K562 (cell line): ENCODE results near the gene RNF123. TPM values are rescaled to one million over a fixed set of nuclear protein-coding genes. Genes with fewer than 3 reads are reported as not detected.

Experiments
- ATAC-seq: fragments of 200-7000 bp; cut with Tn5 transposase; 3 replicates; pipeline ENCODE4 v1.9.1; 2020; ENCODE audit warnings: moderate library complexity
- BruUV-seq: library from RNA; stranded (reverse); fragments of 400-500 nt; replicated peaks from 2 replicates; lab custom pipeline; 2021; lab: Mats Ljungman, UMichigan
- CTCF ChIA-PET: fragments of 300-600 bp; formaldehyde crosslinking; extraction: SDS; loops from one replicate; lab custom pipeline; 2021; ENCODE audit warnings: low intra/inter-chr PET ratio; lab: Yijun Ruan, JAX
- POLR2A ChIA-PET: fragments of 300-600, 350-650 bp; sonication (Branson Sonifier 250); formaldehyde crosslinking; extraction: SDS; loops from one replicate; lab custom pipeline; 2021; ENCODE audit warnings: antibody characterized with exemption, inconsistent platforms; lab: Yijun Ruan, JAX
- DNase-seq, 4 experiments: peaks; one replicate each; pipeline versions ENCODE4 v3.0.0 to v3.0.0-alpha.2; 2011 to 2018; ENCODE audit warnings: low spot score in 3 of 4, mixed read lengths in 3 of 4; ENCODE audit errors: extremely low read depth in 1 of 4
- FAIRE-seq: peaks from 2 replicates; lab custom pipeline; 2011; peaks lifted over from hg19 to GRCh38; lab: Jason Lieb, UNC
- H2AFZ ChIP-seq: 2 replicates; pipeline ENCODE4 v1.6.0; 2011; ENCODE audit warnings: low read depth, low read length, control low read depth, inconsistent platforms
- H3K27ac ChIP-seq: fragments of 200-600 bp; 3 replicates; pipeline ENCODE4 v1.8.0; 2011; ENCODE audit warnings: low read depth, mild to moderate bottlenecking, control low read depth, inconsistent platforms, low read length, moderate library complexity, mixed read lengths; ENCODE audit errors: extremely low read depth
- H3K27me3 ChIP-seq, 2 experiments: fragments of 300-600 bp in 1 of 2; 2 replicates in 1 of 2; 3 replicates in 1 of 2; pipeline versions ENCODE4 v1.6.0 to v1.8.0; 2011; ENCODE audit warnings: inconsistent platforms in 2 of 2, low read length in 2 of 2, mild to moderate bottlenecking in 1 of 2, mixed read lengths in 1 of 2, moderate library complexity in 1 of 2; ENCODE audit not compliant: control insufficient read depth in 2 of 2, insufficient read depth in 2 of 2
- H3K36me3 ChIP-seq: fragments of 300-600 bp; 3 replicates; pipeline ENCODE4 v1.8.0; 2011; ENCODE audit warnings: mild to moderate bottlenecking, low read length, inconsistent platforms; ENCODE audit not compliant: control insufficient read depth, insufficient read depth
- H3K4me1 ChIP-seq, 2 experiments: fragments of 200-600 bp in 1 of 2; replicated peaks in 1 of 2; 2 replicates in 1 of 2; 3 replicates in 1 of 2; pipeline versions ENCODE4 v1.5.1 to v1.8.0; 2011; ENCODE audit warnings: inconsistent platforms in 2 of 2, low read length in 2 of 2, mild to moderate bottlenecking in 1 of 2, mixed read lengths in 1 of 2, moderate library complexity in 1 of 2; ENCODE audit not compliant: control insufficient read depth in 2 of 2, insufficient read depth in 2 of 2
- H3K4me2 ChIP-seq: 2 replicates; pipeline ENCODE4 v1.6.1; 2011; ENCODE audit warnings: low read length, control low read depth, inconsistent platforms, mixed read lengths; ENCODE audit not compliant: insufficient read depth
- H3K4me3 ChIP-seq: fragments of 200-600 bp; sonication (generic), shearing (Covaris generic); 2 replicates; pipeline ENCODE4 v1.5.1; 2016; ENCODE audit warnings: control low read depth, inconsistent platforms
- H3K79me2 ChIP-seq: fragments of 200-600 bp; 3 replicates; pipeline ENCODE4 v1.8.0; 2011; ENCODE audit warnings: low read length, inconsistent platforms; ENCODE audit not compliant: control insufficient read depth, insufficient read depth
- H3K9ac ChIP-seq, 2 experiments: 2 replicates each; pipeline versions ENCODE4 v1.6.0 to v1.6.1; 2011; ENCODE audit warnings: low read depth in 2 of 2, low read length in 2 of 2, control low read depth in 1 of 2, inconsistent platforms in 1 of 2, mild to moderate bottlenecking in 1 of 2, mixed read lengths in 1 of 2; ENCODE audit not compliant: insufficient read depth in 1 of 2
- H3K9me1 ChIP-seq: one replicate; pipeline ENCODE4 v1.6.0; 2011; ENCODE audit warnings: inconsistent platforms, mild to moderate bottlenecking, low read length, moderate library complexity; ENCODE audit not compliant: control insufficient read depth, insufficient read depth
- H3K9me3 ChIP-seq: replicated peaks from 2 replicates; pipeline ENCODE4 v1.5.1; 2011; ENCODE audit warnings: low read depth, low read length, inconsistent platforms; ENCODE audit not compliant: control insufficient read depth, insufficient read depth
- H4K20me1 ChIP-seq: replicated peaks from 2 replicates; pipeline ENCODE4 v1.6.1; 2011; ENCODE audit warnings: low read length, inconsistent platforms, mixed read lengths; ENCODE audit not compliant: control insufficient read depth, insufficient read depth
- CCNT2 ChIP-seq: IDR thresholded peaks from 2 replicates; pipeline ENCODE4 v1.6.1; 2011; ENCODE audit warnings: borderline replicate concordance, low read depth, mild to moderate bottlenecking, moderate library complexity, mixed read lengths, low read length; ENCODE audit not compliant: insufficient read length; ENCODE audit errors: extremely low read depth
- CTCF ChIP-seq, 3 experiments: IDR thresholded peaks in 2 of 3; conservative IDR thresholded peaks in 1 of 3; 2 replicates each; pipeline ENCODE4 v1.5.1; 2011 to 2012; ENCODE audit warnings: low read length in 3 of 3, mild to moderate bottlenecking in 3 of 3, control low read depth in 2 of 3, improper control_type of control experiment in 1 of 3, inconsistent platforms in 1 of 3, low read depth in 1 of 3, mixed read lengths in 1 of 3, moderate library complexity in 1 of 3; ENCODE audit not compliant: insufficient read depth in 2 of 3
- FOXP1 ChIP-seq: sonication (generic); formaldehyde crosslinking; IDR thresholded peaks from 2 replicates; pipeline ENCODE4 v1.8.0; 2022; ENCODE audit warnings: mild to moderate bottlenecking, missing genetic modification reagents
- POLR2G ChIP-seq: fragments of 200-400 bp; formaldehyde crosslinking; IDR thresholded peaks from 2 replicates; pipeline ENCODE4 v1.6.1; 2017; ENCODE audit warnings: low read depth, mild to moderate bottlenecking, antibody characterized with exemption, low read length, moderate library complexity
- PRDM10 ChIP-seq: fragments of 450-650 bp; IDR thresholded peaks from 2 replicates; pipeline ENCODE4 v1.6.1; 2018; ENCODE audit not compliant: partially characterized antibody
- RBFOX2 ChIP-seq: fragments of 200-400 bp; formaldehyde crosslinking; IDR thresholded peaks from 2 replicates; pipeline ENCODE4 v1.6.1; 2017; ENCODE audit warnings: low read depth, mild to moderate bottlenecking, low read length, moderate library complexity
- ZBTB11 ChIP-seq, 3 experiments: fragments of 200-800 bp in 1 of 3; fragments of 250-450 bp in 1 of 3; fragments of 450-650 bp in 1 of 3; sonication (Bioruptor Pico) in 1 of 3; sonication (Bioruptor generic) in 1 of 3; formaldehyde crosslinking in 1 of 3; IDR thresholded peaks; 2 replicates each; pipeline versions ENCODE4 v1.6.1 to v1.8.0; 2016 to 2022; ENCODE audit warnings: mild to moderate bottlenecking in 2 of 3, missing genetic modification characterization in 2 of 3, missing compliant biosample characterization in 1 of 3, moderate library complexity in 1 of 3
- WGBS: fragments of 100-300 bp; shearing (Covaris generic); methylation state at CpG from one replicate; pipeline ENCODE4 v1.1.6; 2016; ENCODE audit warnings: low coverage, mixed read lengths; ENCODE audit not compliant: insufficient coverage; ENCODE audit errors: missing lambda C conversion rate; 5-methylcytosine and 5-hydroxymethylcytosine counted together
- in situ Hi-C: fragments of 300-500 bp; cut with MboI; formaldehyde crosslinking; loops from 4 replicates; pipeline ENCODE4 v1.15.0; 2018; ENCODE audit warnings: inconsistent platforms, mixed read lengths
- intact Hi-C: fragments of 100-400 bp; cut with micrococcal nuclease; formaldehyde crosslinking; loops from 2 replicates; pipeline ENCODE4 v1.14.2; 2022
- polyA plus RNA-seq, 8 experiments: library from polyadenylated mRNA; depleted of rRNA in 4 of 8; stranded (reverse) in 5 of 8; unstranded in 3 of 8; fragments of >200 nt; fragmentation: Nextera tagmentation in 2 of 8; fragmentation: Illumina TruSeq in 1 of 8; extraction: Ambion mirVana in 2 of 8; extraction: Trizol in 1 of 8; gene quantifications; 2 replicates each; pipeline versions ENCODE4 v1.2.1 to v1.2.3, GENCODE V29; 2011 to 2014; ENCODE audit warnings: inconsistent platforms in 1 of 8, missing spikeins in 1 of 8
- total RNA-seq, 7 experiments: library from RNA; depleted of rRNA in 6 of 7; stranded (reverse); fragments of >200 nt in 6 of 7; fragmentation: Illumina TruSeq in 2 of 7; extraction: Trizol in 2 of 7; gene quantifications; 2 replicates each; pipeline versions ENCODE4 v1.2.1 to v1.2.3, GENCODE V29; 2011 to 2021; ENCODE audit warnings: low replicate concordance in 1 of 7

RNF123 gene
- total and polyA plus RNA-seq, 9 of the 15 experiments (the other 6 are each of a cell fraction or from before 2014, with no cell fraction given), result 8.7 to 53.1 (median 17.5) TPM

- CTCF ChIA-PET, result interaction anchor here (1.2 kb wide), 1 partner anchor 120 kb away, joined by 4 read pairs; no protein-coding TSS in a partner anchor
- 0 out of 2 replicates have a peak, but pooled peaks cover 3% of the 10 kb centered on the region for H4K20me1 ChIP-seq
- ATAC-seq (0 out of 3 replicates have a peak, but pooled peaks have one; percentile 8), DNase-seq (peak; percentile 31 to 67 (median 62)), FAIRE-seq (no peak)
- in situ Hi-C loops, result no loop called here
- H3K9ac ChIP-seq, result no peak within 1 kb of the TSS
- no peak within 1 kb of the TSS for H3K27ac ChIP-seq
- no peak within 1 kb of the TSS for H2AFZ ChIP-seq
- peaks cover 61% of the 10 kb centered on the region; the same call in 2 of the 3 replicates for H3K36me3 ChIP-seq
- H3K9me1 ChIP-seq, result no peaks in the 10 kb centered on the region
- no TSS peak for BruUV-seq
- no peak within 1 kb of the TSS for H3K4me2 ChIP-seq
- no peaks in the 10 kb centered on the region for H3K27me3 ChIP-seq
- H3K4me1 ChIP-seq, result peaks cover 0 to 33% of the 10 kb centered on the region in 2 experiments; a peak in 3 of 5 replicates
- no peaks in the 10 kb centered on the region for H3K9me3 ChIP-seq
- intact Hi-C loops, result no loop called here
- 96% methylated on average over 24 of the region's 50 CpGs for WGBS
- H3K79me2 ChIP-seq, result peaks cover 12% of the 10 kb centered on the region
- H3K4me3 ChIP-seq, result no peak within 1 kb of the TSS
- POLR2A ChIA-PET, result no interaction called here
- TF ChIP-seq FOXP1 (CRISPR knock-in tag) (no peak), ZBTB11 (CRISPR knock-in tag; IDR thresholded peaks at IDR 0.05) (peak in 1 of 3 experiments; percentile 30; a peak in 1 of 6 replicates), POLR2G (peak; percentile 71), CTCF (IDR thresholded peaks at IDR 0.05 in 2 of 3, conservative IDR thresholded peaks at IDR 0.05 in 1 of 3; ENCODE audit: insufficient read depth in 2 of 3, low read depth in 1 of 3, low read length in 3 of 3) (peak in 1 of 3 experiments; percentile 34; a peak in 1 of 6 replicates), CCNT2 (peak; percentile 55), RBFOX2 (peak; percentile 27), PRDM10 (no peak)
These were observed 30.0 kb downstream of the RNF123 start, which contains the start of gene AMIGO3 for GRCh38 chr3:49719214-49719884. AMIGO3 (minus strand) TSS chr3:49719684; CDS start chr3:49719465, 219 bp downstream.
